Endothelial cell of umbilical vein (primary cell): Measurements from ENCODE around the gene THSD7B. TPM values are rescaled to one million over a fixed set of nuclear protein-coding genes. Genes with fewer than 3 reads are reported as not detected.

Experiments used
- BruUV-seq: library from RNA; stranded (reverse); fragments of 400-500 nt; replicated peaks from 2 replicates; lab custom pipeline; 2021; lab: Mats Ljungman, UMichigan
- CTCF ChIA-PET: fragments of 300-600, 350-600 bp; sonication (Branson Sonifier 250); formaldehyde crosslinking; loops from one replicate; lab custom pipeline; 2021; ENCODE audit warnings: antibody characterized with exemption, inconsistent platforms; lab: Charles Lee
- POLR2A ChIA-PET: fragments of 300-600, 350-600 bp; sonication (Branson Sonifier 250); formaldehyde crosslinking; loops from one replicate; lab custom pipeline; 2021; ENCODE audit warnings: antibody characterized with exemption, inconsistent platforms; lab: Charles Lee
- DNase-seq: peaks from one replicate; pipeline ENCODE4 v3.0.0-alpha.2; 2011; ENCODE audit warnings: low read depth, low spot score
- FAIRE-seq: peaks from 2 replicates; lab custom pipeline; 2011; peaks lifted over from hg19 to GRCh38; lab: Jason Lieb, UNC
- H2AFZ ChIP-seq: 2 replicates; pipeline ENCODE4 v1.6.0; 2012; ENCODE audit warnings: low read depth, low read length, control low read depth, inconsistent platforms
- H3K27ac ChIP-seq: 2 replicates; pipeline ENCODE4 v1.5.1; 2011; ENCODE audit warnings: low read depth, mild to moderate bottlenecking, control low read depth, low read length, moderate library complexity; ENCODE audit not compliant: insufficient read depth
- H3K27me3 ChIP-seq, 2 experiments: 2 replicates each; pipeline versions ENCODE4 v1.6.0 to v1.6.1; 2011; ENCODE audit warnings: low read length in 2 of 2, mixed read lengths in 1 of 2; ENCODE audit not compliant: control insufficient read depth in 2 of 2, insufficient read depth in 2 of 2
- H3K36me3 ChIP-seq, 2 experiments: 2 replicates in 1 of 2; 3 replicates in 1 of 2; pipeline ENCODE4 v1.5.1; 2011; ENCODE audit warnings: low read length in 2 of 2, mild to moderate bottlenecking in 1 of 2, moderate library complexity in 1 of 2; ENCODE audit not compliant: control insufficient read depth in 2 of 2, insufficient read depth in 2 of 2; ENCODE audit errors: extremely low read depth in 1 of 2
- H3K4me1 ChIP-seq: 3 replicates; pipeline ENCODE4 v1.5.1; 2011; ENCODE audit warnings: mild to moderate bottlenecking, low read length; ENCODE audit not compliant: control insufficient read depth, insufficient read depth; ENCODE audit errors: extremely low read depth
- H3K4me2 ChIP-seq: 2 replicates; pipeline ENCODE4 v1.6.1; 2011; ENCODE audit warnings: low read length, control low read depth, mixed read lengths; ENCODE audit not compliant: insufficient read depth
- H3K4me3 ChIP-seq, 3 experiments: fragments of 200-600 bp in 1 of 3; sonication (generic), shearing (Covaris generic) in 1 of 3; replicated peaks in 1 of 3; 2 replicates each; pipeline ENCODE4 v1.5.1; 2011 to 2016; ENCODE audit warnings: control low read depth in 3 of 3, low read length in 3 of 3, mild to moderate bottlenecking in 2 of 3, inconsistent platforms in 1 of 3, low read depth in 1 of 3, moderate library complexity in 1 of 3; ENCODE audit not compliant: insufficient read depth in 1 of 3
- H3K79me2 ChIP-seq: 2 replicates; pipeline ENCODE4 v1.6.0; 2012; ENCODE audit warnings: low read length, inconsistent platforms; ENCODE audit not compliant: control insufficient read depth, insufficient read depth
- H3K9ac ChIP-seq: replicated peaks from 2 replicates; pipeline ENCODE3; 2011; ENCODE audit warnings: low read length, control low read depth; ENCODE audit not compliant: insufficient read depth; ENCODE audit errors: extremely low read depth
- H3K9me1 ChIP-seq: replicated peaks from 3 replicates; pipeline ENCODE4 v1.6.0; 2011; ENCODE audit warnings: mild to moderate bottlenecking, low read length; ENCODE audit not compliant: control insufficient read depth, insufficient read depth; ENCODE audit errors: extremely low read depth
- H3K9me3 ChIP-seq: replicated peaks from 2 replicates; pipeline ENCODE4 v1.5.1; 2012; ENCODE audit warnings: low read length, inconsistent platforms; ENCODE audit not compliant: control insufficient read depth, insufficient read depth
- H4K20me1 ChIP-seq: replicated peaks from 2 replicates; pipeline ENCODE3; 2011; ENCODE audit warnings: mild to moderate bottlenecking, low read length; ENCODE audit not compliant: control insufficient read depth, insufficient read depth; ENCODE audit errors: extremely low read depth
- CTCF ChIP-seq, 2 donors: IDR thresholded peaks; 1 replicate in 1 of 2; 2 replicates in 1 of 2; pipeline ENCODE4 v1.5.1; 2011; ENCODE audit warnings: low read length in 2 of 2, mild to moderate bottlenecking in 2 of 2, moderate library complexity in 2 of 2, control low read depth in 1 of 2, inconsistent platforms in 1 of 2, low read depth in 1 of 2; ENCODE audit not compliant: insufficient read depth in 1 of 2; ENCODE audit errors: extremely low read depth in 1 of 2
- EZH2 ChIP-seq: IDR thresholded peaks from 2 replicates; pipeline ENCODE4 v1.6.1; 2012; ENCODE audit warnings: borderline replicate concordance, low read depth, mild to moderate bottlenecking, moderate library complexity, low read length, inconsistent platforms; ENCODE audit not compliant: severe bottlenecking
- FOS ChIP-seq: IDR thresholded peaks from 2 replicates; pipeline ENCODE4 v1.6.1; 2011; ENCODE audit warnings: mild to moderate bottlenecking, low read length, moderate library complexity, borderline replicate concordance; ENCODE audit not compliant: insufficient read depth
- GATA2 ChIP-seq: IDR thresholded peaks from 2 replicates; pipeline ENCODE4 v1.7.0; 2011; ENCODE audit warnings: low read depth, mild to moderate bottlenecking, moderate library complexity, mixed read lengths, low read length; ENCODE audit not compliant: insufficient read length, insufficient read depth
- JUN ChIP-seq: IDR thresholded peaks from 2 replicates; pipeline ENCODE4 v1.6.1; 2011; ENCODE audit warnings: borderline replicate concordance, low read depth; ENCODE audit not compliant: insufficient read length, insufficient read depth
- MAX ChIP-seq: IDR thresholded peaks from 2 replicates; pipeline ENCODE4 v1.6.1; 2011; ENCODE audit not compliant: insufficient read depth, insufficient read length
- MYC ChIP-seq: IDR thresholded peaks from one replicate; pipeline ENCODE4 v1.6.1; 2011; ENCODE audit warnings: mild to moderate bottlenecking, low read depth, low read length
- POLR2A ChIP-seq: IDR thresholded peaks from 2 replicates; pipeline ENCODE4 v1.6.1; 2012; ENCODE audit warnings: low read depth, mild to moderate bottlenecking, control low read depth, low read length
- POLR2AphosphoS5 ChIP-seq: IDR thresholded peaks from 2 replicates; pipeline ENCODE4 v1.6.1; 2012; ENCODE audit warnings: low read depth, mild to moderate bottlenecking, control low read depth, low read length, moderate library complexity; ENCODE audit not compliant: insufficient read depth
- dilution Hi-C: fragments of 300-500 bp; cut with MboI; formaldehyde crosslinking; loops from one replicate; pipeline ENCODE4 v1.15.0; 2019; ENCODE audit warnings: low sequenced_read_pairs; ENCODE audit not compliant: extremely low pct_ligation_motif_present
- intact Hi-C: fragments of 100-400 bp; cut with micrococcal nuclease; formaldehyde crosslinking; loops from one replicate; pipeline ENCODE4 v1.10.0; 2022
- polyA plus RNA-seq, 4 experiments: library from polyadenylated mRNA; depleted of rRNA in 3 of 4; stranded (reverse) in 3 of 4; unstranded in 1 of 4; fragments of >200 nt; gene quantifications; 2 replicates each; pipeline versions ENCODE4 v1.2.1 to v1.2.3, GENCODE V29; 2011 to 2012; ENCODE audit warnings: missing spikeins in 1 of 4
- total RNA-seq: library from RNA; stranded (reverse); gene quantifications from 2 replicates; pipeline ENCODE4 v1.2.3, GENCODE V29; 2021

The THSD7B gene
- total and polyA plus RNA-seq, 2 donors (not counting 3 experiments of a cell fraction or from before 2014, with no cell fraction given), result 0.04 TPM; not detected in 1

GRCh38 chr2:137009953-137010352, 244.6 kb downstream of the THSD7B start:
- Histone ChIP-seq H3K27ac (no peak overlapping the region), H3K9ac (no peak overlapping the region), H3K4me1 (no peaks in the 10 kb centered on the region), H3K4me3 (no peak overlapping the region), H3K4me2 (no peak overlapping the region), H3K79me2 (no peaks in the 10 kb centered on the region), H3K9me3 (no peaks in the 10 kb centered on the region), H4K20me1 (no peaks in the 10 kb centered on the region), H3K36me3 (no peaks in the 10 kb centered on the region), H2AFZ (no peak overlapping the region), H3K27me3 (no peaks in the 10 kb centered on the region), H3K9me1 (no peaks in the 10 kb centered on the region)
- dilution Hi-C loops, result no loop called here
- no TSS peak for BruUV-seq
- intact Hi-C loops, result no loop called here
- CTCF ChIA-PET, result no interaction called here
- FAIRE-seq (no peak), DNase-seq (no peak)
- TF ChIP-seq JUN (no peak), CTCF (IDR thresholded peaks at IDR 0.05; ENCODE audit: extremely low read depth in 1 of 2, insufficient read depth in 1 of 2, low read depth in 1 of 2, low read length in 2 of 2) (no peak), POLR2A (no peak), GATA2 (no peak), EZH2 (no peak), MAX (no peak), MYC (no peak), POLR2AphosphoS5 (no peak), FOS (no peak)
- POLR2A ChIA-PET, result no interaction called here
